Bone marrow (tissue), 2 donors: Measurements from ENCODE around the gene CREB3L4.

ENCODE experiments used
- DNase-seq, 2 donors: peaks; one replicate each; lab custom pipeline; 2025; lab: John Stamatoyannopoulos, UW

The CREB3L4 gene, protein sequence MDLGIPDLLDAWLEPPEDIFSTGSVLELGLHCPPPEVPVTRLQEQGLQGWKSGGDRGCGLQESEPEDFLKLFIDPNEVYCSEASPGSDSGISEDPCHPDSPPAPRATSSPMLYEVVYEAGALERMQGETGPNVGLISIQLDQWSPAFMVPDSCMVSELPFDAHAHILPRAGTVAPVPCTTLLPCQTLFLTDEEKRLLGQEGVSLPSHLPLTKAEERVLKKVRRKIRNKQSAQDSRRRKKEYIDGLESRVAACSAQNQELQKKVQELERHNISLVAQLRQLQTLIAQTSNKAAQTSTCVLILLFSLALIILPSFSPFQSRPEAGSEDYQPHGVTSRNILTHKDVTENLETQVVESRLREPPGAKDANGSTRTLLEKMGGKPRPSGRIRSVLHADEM

GRCh38 chr1:153967107-153967999 is at the start of gene CREB3L4:
TSS of gene CREB3L4 (plus strand) at chr1:153967902. CDS start at chr1:153968526, 624 bp downstream.
- peak; percentile 79 to 96 for DNase-seq

DNA sequence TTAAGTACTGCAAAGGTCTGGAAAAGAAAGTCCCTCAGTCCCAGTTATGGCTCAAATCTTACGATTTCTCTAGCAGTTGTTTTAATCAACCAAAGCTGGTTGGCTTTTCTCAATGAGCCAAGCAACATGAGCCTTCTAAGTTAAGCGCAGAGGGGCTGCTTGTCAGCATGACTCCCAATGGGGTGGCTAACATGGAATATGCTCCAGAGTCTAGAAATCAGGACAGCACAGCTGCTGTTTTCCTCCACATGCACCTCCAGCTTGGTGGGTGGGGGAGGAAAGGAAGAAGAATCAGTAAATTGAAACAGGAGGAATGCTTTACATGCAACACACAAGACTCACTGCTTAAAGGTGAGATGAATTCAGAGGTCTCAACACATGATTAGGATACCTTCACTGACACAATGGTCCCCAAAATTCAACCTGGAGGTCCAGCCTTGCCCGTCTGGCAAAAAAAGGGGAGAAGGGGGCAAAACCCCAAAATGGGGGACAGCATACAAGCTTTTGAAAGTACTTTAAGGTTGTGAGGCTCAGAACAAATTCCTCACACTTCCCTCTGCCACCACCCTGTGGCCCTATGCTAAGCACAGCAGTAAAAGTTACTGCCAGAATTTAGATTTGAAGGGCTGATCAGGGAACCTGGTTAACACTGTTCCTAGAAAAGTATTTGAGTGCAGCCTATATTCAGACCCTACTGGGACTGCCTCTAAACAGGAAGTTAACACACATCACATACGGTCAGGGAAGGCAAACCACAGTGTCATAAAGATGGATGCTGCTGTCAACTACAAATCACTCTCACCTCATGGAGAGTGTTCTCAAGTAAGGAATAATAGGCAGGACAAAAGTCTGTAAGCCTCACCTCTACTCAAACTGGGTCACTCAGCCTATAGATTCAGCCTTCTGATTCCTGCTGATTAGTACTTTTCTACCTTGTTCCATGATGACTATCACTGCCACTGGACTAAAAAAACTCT is 47.5 kb upstream of the CREB3L4 start:
- peak in 1 of 2 donors; percentile 66 for DNase-seq

GRCh38 chr1:153921080-153921802 is 46.5 kb upstream of the CREB3L4 start:
- DNase-seq: no peak

DNA sequence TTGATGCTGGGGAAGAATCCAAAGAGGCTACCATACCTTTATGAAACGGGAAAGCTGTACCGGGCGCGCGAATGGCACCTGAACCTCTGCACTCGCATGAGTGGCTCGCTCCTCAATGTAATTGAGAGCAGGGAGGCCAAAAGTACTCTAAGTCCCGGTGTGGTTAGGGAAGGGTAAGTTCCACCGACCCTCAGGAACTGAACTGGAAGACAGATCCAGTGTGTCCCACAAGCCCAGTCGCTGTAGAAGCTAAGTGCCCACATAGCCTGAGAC is 46.0 kb upstream of the CREB3L4 start:
- no peak for DNase-seq

DNA sequence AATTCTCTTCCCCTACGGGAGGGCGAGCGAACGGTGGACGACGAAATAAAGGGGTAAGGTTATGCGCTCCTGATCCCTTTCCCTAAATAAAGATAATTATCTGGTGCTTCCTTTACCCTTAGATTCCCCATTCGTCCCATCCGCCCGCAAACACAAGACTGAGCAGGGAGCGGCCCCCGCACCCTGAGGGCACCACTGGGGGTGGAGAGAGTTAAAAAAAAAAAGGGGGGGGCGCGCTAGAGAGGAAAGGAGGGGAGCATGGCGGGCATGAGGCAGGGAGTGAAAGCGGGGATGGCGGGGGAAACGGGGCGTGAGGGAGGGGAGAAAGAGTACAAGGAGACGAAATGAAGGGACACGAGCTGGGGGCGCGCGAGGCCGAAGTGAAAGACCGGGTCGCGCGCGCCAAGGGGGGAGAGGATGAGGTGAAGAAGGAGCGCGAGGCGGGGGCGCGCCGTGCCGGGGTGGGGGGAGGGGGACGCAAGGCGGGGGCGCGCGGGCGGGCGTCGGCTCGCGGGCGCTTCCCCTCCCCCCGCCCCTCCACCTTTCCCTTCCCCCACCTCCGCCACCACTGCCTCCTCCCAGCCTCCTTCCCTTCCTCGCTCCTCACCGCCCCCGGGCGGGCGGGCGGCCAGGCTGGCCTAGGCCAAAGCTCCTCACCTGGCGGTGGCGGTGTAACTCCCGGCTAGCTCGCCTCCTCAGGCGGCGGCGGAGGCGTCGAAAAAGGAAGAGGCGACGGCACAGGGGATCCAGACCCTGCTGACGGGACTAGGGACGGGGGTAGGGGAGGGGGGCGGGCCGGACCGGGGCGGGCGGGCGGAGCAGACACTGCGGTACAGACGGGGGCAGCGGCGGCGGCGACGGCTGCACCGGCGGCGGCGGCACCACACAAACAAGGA is 45.4 kb upstream of the CREB3L4 start:
- DNase-seq: peak in 1 of 2 donors; percentile 50

DNA sequence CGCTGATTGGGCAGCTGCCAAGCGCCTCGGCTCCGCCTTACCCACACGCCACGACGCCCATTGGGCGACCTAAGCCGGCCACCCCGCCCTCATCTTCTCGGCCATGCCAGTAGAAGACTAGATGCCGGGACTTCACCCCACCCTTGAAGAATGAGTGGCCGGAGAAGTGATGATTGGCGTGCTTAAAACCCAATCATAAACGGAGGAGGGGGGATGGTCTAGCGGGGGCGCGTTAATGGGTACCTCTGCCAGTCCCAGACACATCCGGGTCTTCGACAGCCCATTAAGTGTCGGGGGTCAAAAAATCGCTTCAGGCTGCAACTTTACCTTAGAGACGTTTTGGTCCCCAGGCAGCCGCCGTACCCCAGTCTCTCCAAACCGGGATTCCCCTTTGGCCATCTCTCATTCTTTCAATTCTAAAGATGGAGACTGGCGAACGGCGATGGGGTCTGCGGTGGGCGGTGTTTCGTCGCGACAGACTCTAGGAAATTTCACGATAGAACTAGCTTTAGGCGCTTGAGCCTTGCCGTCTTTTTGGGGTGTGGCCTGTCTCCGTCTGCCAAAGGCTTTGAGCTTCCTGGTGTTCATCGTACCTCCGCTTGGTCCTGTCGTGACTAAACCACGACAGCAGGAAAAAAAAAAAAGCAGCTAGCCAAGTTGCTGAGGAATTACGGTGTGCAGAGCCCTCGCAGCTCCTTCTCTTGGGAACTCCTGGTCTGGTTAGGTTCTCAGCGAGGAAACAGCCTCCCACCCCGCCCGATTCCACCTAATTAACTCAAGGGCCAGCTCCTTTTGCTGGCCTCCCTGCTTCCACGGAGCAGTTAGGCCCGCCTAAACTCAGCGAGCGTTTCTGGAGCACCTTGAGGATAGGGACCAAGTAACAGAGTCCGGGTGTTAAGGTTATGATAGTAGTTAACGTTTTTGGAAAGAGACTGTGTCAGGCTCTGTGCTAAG is 44.5 kb upstream of the CREB3L4 start, which contains the start of gene GATAD2B:
GATAD2B (minus strand) TSS at position 1 of the 954 bp plus-strand sequence. CDS start 94,625 bp downstream, outside the sequence.
- peak; percentile 98 to 100 for DNase-seq

DNA sequence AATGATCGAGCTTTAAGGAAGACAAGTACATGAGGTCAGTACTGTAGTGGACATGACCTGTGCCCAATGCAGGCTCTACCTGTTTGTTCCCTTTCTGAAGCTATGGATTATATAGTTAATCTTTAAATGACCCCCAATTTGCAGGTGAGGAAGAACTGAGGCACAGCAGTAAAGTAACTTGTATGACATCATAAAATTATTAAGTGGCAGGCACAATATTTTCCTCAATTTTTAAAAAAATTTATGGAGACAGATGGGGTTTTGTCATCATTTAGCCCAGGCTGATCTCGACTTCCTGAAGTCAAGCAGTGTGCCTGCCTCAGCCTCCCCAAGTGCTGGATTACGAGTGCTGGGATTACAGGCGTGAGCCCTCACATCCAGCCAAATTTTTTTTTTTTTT is 41.3 kb upstream of the CREB3L4 start:
- DNase-seq: no peak

- no peak for DNase-seq
Observed at GRCh38 chr1:153928245-153928644, 39.5 kb upstream of the CREB3L4 start.

DNA sequence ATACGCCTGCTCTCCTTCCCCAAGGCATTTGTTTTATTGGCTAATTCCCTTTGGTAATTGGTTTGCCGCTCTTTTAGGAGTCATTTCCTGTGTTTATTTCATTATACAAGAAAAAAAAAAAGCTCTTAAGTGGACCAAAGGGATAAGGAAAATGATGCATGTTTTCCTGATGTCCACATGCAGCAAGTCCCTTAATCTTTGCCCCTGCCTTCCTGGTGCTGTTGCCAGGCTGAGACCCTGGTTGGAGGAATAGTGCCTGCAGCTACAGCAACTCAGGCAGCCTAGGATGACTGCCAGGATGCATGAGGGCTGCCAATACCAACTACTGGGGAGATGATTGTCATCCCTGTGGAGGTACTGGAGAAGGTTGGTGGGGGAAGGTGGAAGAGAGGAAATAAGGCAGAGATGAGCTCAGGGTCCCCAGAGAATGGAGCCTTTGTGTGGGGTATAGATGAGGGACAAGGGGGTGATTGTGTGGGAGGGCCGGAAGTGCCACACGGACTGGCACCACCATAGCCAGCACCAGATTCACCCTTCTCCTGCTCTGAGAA is 38.8 kb upstream of the CREB3L4 start:
- DNase-seq: no peak

- DNase-seq: no peak
Observed at GRCh38 chr1:153929426-153929825, 38.3 kb upstream of the CREB3L4 start.

GRCh38 chr1:153929981-153930948 is 37.4 kb upstream of the CREB3L4 start:
- no peak for DNase-seq

DNA sequence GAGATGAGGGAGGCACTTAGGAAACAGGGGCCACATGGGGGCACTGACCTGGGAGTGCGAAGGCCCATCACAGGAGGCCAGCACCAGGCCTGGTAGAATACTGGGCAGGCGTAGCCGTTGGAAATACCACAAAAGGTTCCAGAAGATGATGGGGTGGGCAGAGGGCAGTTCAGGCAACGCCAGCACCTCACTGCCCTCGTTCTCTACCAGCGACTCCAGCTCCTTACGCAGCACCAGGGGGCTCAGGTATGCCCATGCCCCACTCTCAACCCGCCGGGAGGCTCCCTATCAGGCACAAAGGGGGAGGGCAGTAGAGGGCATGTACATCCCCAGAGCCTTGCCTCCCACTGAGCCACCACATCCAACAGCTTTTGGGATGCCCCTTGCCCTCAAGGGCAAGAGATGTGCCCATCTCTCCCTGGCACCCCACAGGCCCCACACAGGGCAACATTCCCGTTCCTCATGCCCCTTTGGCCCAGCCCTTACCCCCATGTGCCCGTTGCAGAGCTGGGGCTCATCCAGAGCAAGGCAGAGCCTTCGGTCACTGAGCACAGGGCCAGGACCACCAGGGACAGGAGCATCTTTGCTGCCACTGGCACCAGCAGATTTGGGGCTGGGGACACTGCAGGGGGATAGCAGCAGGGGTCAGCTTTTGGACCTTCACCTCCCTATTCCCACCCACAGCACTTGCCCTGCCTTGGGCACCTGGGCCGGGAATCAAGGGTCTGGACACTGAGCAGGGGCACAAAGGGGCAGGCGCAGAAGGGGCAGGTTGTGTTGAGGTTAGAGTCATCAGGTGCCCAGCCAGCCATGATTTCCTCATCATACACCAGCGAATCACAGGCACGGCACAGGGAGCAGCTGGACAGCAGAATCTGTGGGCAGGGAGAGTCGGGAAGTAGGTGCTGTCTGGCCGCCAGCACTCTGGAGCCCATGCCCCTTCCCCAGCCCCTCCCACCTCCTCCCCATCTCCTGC is 35.3 kb upstream of the CREB3L4 start:
- no peak for DNase-seq

- no peak for DNase-seq
Observed at GRCh38 chr1:153933430-153933829, 34.3 kb upstream of the CREB3L4 start.

GRCh38 chr1:153933955-153934354 is 33.7 kb upstream of the CREB3L4 start:
- no peak for DNase-seq

- no peak for DNase-seq
Observed at GRCh38 chr1:153934746-153935145, 33.0 kb upstream of the CREB3L4 start.
